NCI-H345 treated with DMSO at 0.1 percent for 48 hours (cell line): ENCODE results near the gene SNRPA1.
"Not testable (repeated sequence)": the region's sequence is repeated elsewhere in the genome, so short reads cannot be mapped to it uniquely, and the experiment has no call there.

Experiments
- DNase-seq: peaks from one replicate; lab custom pipeline; 2025; ENCODE audit not compliant: unreplicated experiment; lab: John Stamatoyannopoulos, UW

Gene SNRPA1

GRCh38 chr15:101296418-101297405 is 1.7 kb upstream of the SNRPA1 start:
- DNase-seq: no peak

GRCh38 chr15:101295607-101296161 is 636 bp upstream of the SNRPA1 start:
- DNase-seq: no peak

GRCh38 chr15:101293122-101293521 is 1.9 kb downstream of the SNRPA1 start:
- no peak for DNase-seq

GRCh38 chr15:101288905-101289513 is 6.0 kb downstream of the SNRPA1 start:
- DNase-seq: no peak

- DNase-seq: not testable (repeated sequence)
These were observed 7.7 kb downstream of the SNRPA1 start for GRCh38 chr15:101287342-101287741.

- DNase-seq: no peak
These were observed 8.5 kb downstream of the SNRPA1 start for GRCh38 chr15:101286471-101287114.

- no peak for DNase-seq
These were observed 11.1 kb downstream of the SNRPA1 start for GRCh38 chr15:101283931-101284330.

- no peak for DNase-seq
These were observed 15.0 kb downstream of the SNRPA1 start for GRCh38 chr15:101280007-101280406.

GRCh38 chr15:101277943-101278564 is 17.0 kb downstream of the SNRPA1 start:
- DNase-seq: no peak

GRCh38 chr15:101277038-101277822 is 17.8 kb downstream of the SNRPA1 start, which contains the start of gene SELENOS:
Gene SELENOS, minus strand, starts transcription at chr15:101277485. Its CDS starts 68 bp downstream, at chr15:101277417.
- DNase-seq: peak; percentile 58

- no peak for DNase-seq
These were observed 18.5 kb downstream of the SNRPA1 start for GRCh38 chr15:101276501-101277037.

GRCh38 chr15:101275018-101275417 is 20.0 kb downstream of the SNRPA1 start:
- DNase-seq: no peak

- no peak for DNase-seq
These were observed 21.5 kb downstream of the SNRPA1 start for GRCh38 chr15:101273534-101273933.

- no peak for DNase-seq
These were observed 22.5 kb downstream of the SNRPA1 start for GRCh38 chr15:101272584-101272983.

GRCh38 chr15:101269479-101270223 is 25.4 kb downstream of the SNRPA1 start:
- DNase-seq: no peak

GRCh38 chr15:101267320-101268104 is 27.5 kb downstream of the SNRPA1 start:
- DNase-seq: no peak

- no peak for DNase-seq
These were observed 28.3 kb downstream of the SNRPA1 start for GRCh38 chr15:101266787-101267186.

GRCh38 chr15:101266034-101266433 is 29.0 kb downstream of the SNRPA1 start:
- no peak for DNase-seq
